Thymus (tissue), 11 donors: ENCODE results near the gene CTNNA3. TPM values are rescaled to one million over a fixed set of nuclear protein-coding genes. Genes with fewer than 3 reads are reported as not detected.

ENCODE experiments used
- DNase-seq, 9 donors: peaks; one replicate each; pipeline ENCODE4 v3.0.0-alpha.2; 2013; ENCODE audit warnings: low spot score in 9 of 9, low read depth in 6 of 9, missing footprints in 1 of 9
- H3K27ac ChIP-seq, 2 donors: one replicate each; pipeline ENCODE4 v1.5.1; 2013; ENCODE audit warnings: control low read depth in 1 of 2, low read depth in 1 of 2, low read length in 1 of 2, mild to moderate bottlenecking in 1 of 2, moderate library complexity in 1 of 2
- H3K27me3 ChIP-seq, 2 donors: one replicate each; pipeline ENCODE4 v1.5.1; 2013; ENCODE audit warnings: low read length in 1 of 2; ENCODE audit not compliant: control insufficient read depth in 2 of 2, insufficient read depth in 1 of 2
- H3K36me3 ChIP-seq, 2 donors: one replicate each; pipeline ENCODE4 v1.5.1; 2013; ENCODE audit warnings: low read length in 1 of 2, mild to moderate bottlenecking in 1 of 2, moderate library complexity in 1 of 2; ENCODE audit not compliant: control insufficient read depth in 2 of 2, insufficient read depth in 2 of 2
- H3K4me1 ChIP-seq, 2 donors: one replicate each; pipeline ENCODE4 v1.5.1; 2013; ENCODE audit warnings: low read length in 2 of 2; ENCODE audit not compliant: control insufficient read depth in 2 of 2, insufficient read depth in 2 of 2
- H3K4me3 ChIP-seq, 2 donors: one replicate each; pipeline ENCODE4 v1.5.1; 2013; ENCODE audit warnings: low read length in 2 of 2, control low read depth in 1 of 2, mild to moderate bottlenecking in 1 of 2
- H3K9me3 ChIP-seq, 2 donors: one replicate each; pipeline ENCODE4 v1.5.1; 2013; ENCODE audit warnings: low read length in 1 of 2, mild to moderate bottlenecking in 1 of 2; ENCODE audit not compliant: control insufficient read depth in 2 of 2, insufficient read depth in 1 of 2
- WGBS: extraction: QIAGEN DNeasy Blood & Tissue Kit; methylation state at CpG from one replicate; pipeline ENCODE4 v1.1.7; 2013; 5-methylcytosine and 5-hydroxymethylcytosine counted together
- polyA plus RNA-seq: library from polyadenylated mRNA; stranded (reverse); fragments of 200-250 nt; gene quantifications from one replicate; pipeline ENCODE4 v1.2.3, GENCODE V29; 2013
- total RNA-seq: library from RNA; stranded (reverse); fragments of 120-200 nt; gene quantifications from one replicate; pipeline ENCODE4 v1.2.4, GENCODE V29; 2013
- donor health status: healthy.

Gene CTNNA3
- total and polyA plus RNA-seq, 2 donors, result 0.27 to 0.28 TPM

GRCh38 chr10:66698069-66698468 lies 997.9 kb downstream of the CTNNA3 start:
- no peak for DNase-seq
- Histone ChIP-seq H3K27ac (no peak overlapping the region), H3K4me1 (no peaks in the 10 kb centered on the region), H3K4me3 (no peak overlapping the region), H3K36me3 (no peaks in the 10 kb centered on the region), H3K27me3 (no peaks in the 10 kb centered on the region), H3K9me3 (no peaks in the 10 kb centered on the region)
- 92% methylated on average over 1 of the region's 1 CpG for WGBS

DNA sequence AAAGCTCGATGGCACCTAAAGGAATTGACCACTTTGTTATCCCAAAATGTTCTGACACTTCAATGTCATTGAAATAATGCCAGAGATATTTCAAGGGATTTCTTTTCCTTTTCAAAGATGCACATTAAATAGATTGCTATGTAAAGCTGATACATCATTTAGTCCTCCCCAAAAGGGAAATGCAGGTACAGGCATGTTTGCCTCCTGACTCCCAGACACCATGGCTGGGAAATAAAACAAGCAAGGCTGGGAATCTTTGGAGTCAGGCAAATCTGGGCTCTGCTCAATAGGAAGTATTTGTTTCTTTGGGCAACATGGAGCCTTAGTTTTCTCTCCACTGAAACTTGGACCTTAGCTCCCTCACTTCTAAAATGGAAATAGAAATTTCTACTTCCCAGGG lies 1000.9 kb downstream of the CTNNA3 start:
- H3K27ac ChIP-seq, result no peak overlapping the region
- no peaks in the 10 kb centered on the region for H3K9me3 ChIP-seq
- H3K27me3 ChIP-seq, result no peaks in the 10 kb centered on the region
- no peak for DNase-seq
- H3K36me3 ChIP-seq, result no peaks in the 10 kb centered on the region
- no peak overlapping the region for H3K4me3 ChIP-seq
- no peaks in the 10 kb centered on the region for H3K4me1 ChIP-seq
- 40% methylated on average over 1 of the region's 1 CpG for WGBS

DNA sequence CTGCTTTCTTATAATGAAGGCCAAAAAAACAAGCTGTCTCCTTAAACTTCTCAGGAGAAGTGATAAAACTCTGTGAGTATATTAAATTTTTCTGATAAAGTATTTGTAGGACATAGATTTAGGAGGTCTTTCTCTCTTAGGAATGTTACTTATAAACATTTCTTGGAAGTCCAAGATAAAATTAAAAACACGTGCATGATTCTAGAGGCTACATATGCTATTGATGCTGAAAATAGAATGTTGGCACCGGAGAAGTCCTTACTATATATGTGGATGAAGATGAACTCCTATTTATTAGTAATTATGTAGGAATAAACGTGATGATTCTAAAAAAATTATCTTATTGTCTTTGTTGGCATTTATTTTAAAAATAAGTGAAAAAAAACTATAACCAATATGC lies 1011.4 kb downstream of the CTNNA3 start:
- Histone ChIP-seq H3K36me3 (no peaks in the 10 kb centered on the region), H3K27me3 (no peaks in the 10 kb centered on the region), H3K4me3 (no peak overlapping the region), H3K9me3 (no peaks in the 10 kb centered on the region), H3K27ac (no peak overlapping the region), H3K4me1 (no peaks in the 10 kb centered on the region)
- no peak for DNase-seq
- 88% methylated on average over 3 of the region's 3 CpGs for WGBS

GRCh38 chr10:66680886-66681285 lies 1015.1 kb downstream of the CTNNA3 start:
- Histone ChIP-seq H3K4me3 (no peak overlapping the region), H3K9me3 (no peaks in the 10 kb centered on the region), H3K27ac (no peak overlapping the region), H3K27me3 (no peaks in the 10 kb centered on the region), H3K36me3 (no peaks in the 10 kb centered on the region), H3K4me1 (no peaks in the 10 kb centered on the region)
- no peak for DNase-seq
- 93% methylated on average over 1 of the region's 1 CpG for WGBS

- Histone ChIP-seq H3K4me1 (no peaks in the 10 kb centered on the region), H3K4me3 (no peak overlapping the region), H3K27me3 (no peaks in the 10 kb centered on the region), H3K27ac (no peak overlapping the region), H3K36me3 (no peaks in the 10 kb centered on the region), H3K9me3 (no peaks in the 10 kb centered on the region)
- DNase-seq, result no peak
- WGBS, result 96% methylated on average over 3 of the region's 3 CpGs
Observed at GRCh38 chr10:66678521-66678920, 1017.5 kb downstream of the CTNNA3 start.

DNA sequence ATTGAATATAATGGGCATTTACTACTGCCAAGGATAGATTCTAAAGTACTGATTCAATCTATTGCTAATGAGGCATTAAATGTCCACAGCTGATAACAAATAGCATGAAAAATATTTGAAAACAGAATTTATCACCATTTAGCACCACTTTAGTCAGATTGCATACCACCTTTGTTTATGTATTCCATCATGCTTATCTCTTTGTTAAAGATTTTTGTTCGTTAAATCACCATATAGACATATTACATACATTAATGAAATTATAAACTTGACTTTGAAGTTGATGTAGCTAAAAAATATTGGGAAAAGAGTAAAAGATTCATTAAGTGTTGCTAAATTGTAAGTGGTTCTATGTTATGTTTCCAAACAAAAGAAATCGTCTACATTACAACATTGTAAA lies 1022.9 kb downstream of the CTNNA3 start:
- Histone ChIP-seq H3K4me1 (no peaks in the 10 kb centered on the region), H3K4me3 (no peak overlapping the region), H3K27ac (no peak overlapping the region), H3K27me3 (no peaks in the 10 kb centered on the region), H3K9me3 (no peaks in the 10 kb centered on the region), H3K36me3 (no peaks in the 10 kb centered on the region)
- WGBS, result 93% methylated on average over 2 of the region's 2 CpGs
- no peak for DNase-seq

DNA sequence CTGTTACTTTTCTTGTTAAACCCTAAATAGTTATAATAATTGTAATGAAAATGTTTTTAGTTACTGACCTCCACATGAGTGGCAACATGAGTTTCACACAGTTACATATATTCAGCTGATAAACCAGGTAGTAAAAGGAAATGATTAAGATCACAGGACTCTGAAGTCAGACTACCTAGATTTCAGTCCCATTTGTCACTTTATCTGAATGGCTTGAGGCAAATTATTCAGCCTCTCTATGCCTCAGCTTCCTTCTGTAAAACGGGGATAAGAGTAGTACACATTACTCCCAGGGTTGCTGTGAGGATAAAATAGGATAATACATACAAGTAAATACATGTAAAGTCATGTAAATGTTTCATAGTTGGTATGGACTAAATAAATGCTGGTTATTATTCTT lies 1024.4 kb downstream of the CTNNA3 start:
- H3K4me3 ChIP-seq, result no peak overlapping the region
- no peaks in the 10 kb centered on the region for H3K4me1 ChIP-seq
- H3K27me3 ChIP-seq, result no peaks in the 10 kb centered on the region
- no peaks in the 10 kb centered on the region for H3K9me3 ChIP-seq
- H3K27ac ChIP-seq, result no peak overlapping the region
- 69% methylated on average over 1 of the region's 1 CpG for WGBS
- no peak for DNase-seq
- no peaks in the 10 kb centered on the region for H3K36me3 ChIP-seq

- no peak for DNase-seq
- Histone ChIP-seq H3K9me3 (no peaks in the 10 kb centered on the region), H3K36me3 (no peaks in the 10 kb centered on the region), H3K27ac (no peak overlapping the region), H3K27me3 (no peaks in the 10 kb centered on the region), H3K4me3 (no peak overlapping the region), H3K4me1 (no peaks in the 10 kb centered on the region)
- WGBS, result 91% methylated on average over 1 of the region's 1 CpG
Observed at GRCh38 chr10:66671064-66671463, 1024.9 kb downstream of the CTNNA3 start.

DNA sequence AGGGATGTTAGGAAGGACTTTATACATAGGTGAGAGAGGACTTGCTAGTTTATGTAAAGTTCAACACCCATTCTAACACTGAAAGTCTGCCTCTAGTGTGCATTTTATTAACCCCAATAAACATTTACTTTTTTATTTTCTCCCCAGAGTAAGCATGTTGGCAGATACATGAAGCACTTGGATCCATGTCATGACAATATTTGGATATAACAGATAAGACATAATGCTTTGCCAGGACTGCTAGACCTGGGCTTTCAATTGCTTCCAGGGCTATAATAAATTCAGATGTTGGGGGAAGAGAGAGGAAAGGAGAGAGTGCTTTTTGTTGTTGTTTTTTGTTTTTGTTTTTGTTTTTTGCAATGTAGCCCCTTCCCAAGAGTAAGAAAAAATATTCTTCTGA lies 1039.5 kb downstream of the CTNNA3 start:
- peaks cover 0 to 4% of the 10 kb centered on the region in 2 donors for H3K9me3 ChIP-seq
- H3K4me1 ChIP-seq, result no peaks in the 10 kb centered on the region
- DNase-seq, result no peak
- no peak overlapping the region for H3K27ac ChIP-seq
- H3K36me3 ChIP-seq, result no peaks in the 10 kb centered on the region
- H3K27me3 ChIP-seq, result no peaks in the 10 kb centered on the region
- no peak overlapping the region for H3K4me3 ChIP-seq

DNA sequence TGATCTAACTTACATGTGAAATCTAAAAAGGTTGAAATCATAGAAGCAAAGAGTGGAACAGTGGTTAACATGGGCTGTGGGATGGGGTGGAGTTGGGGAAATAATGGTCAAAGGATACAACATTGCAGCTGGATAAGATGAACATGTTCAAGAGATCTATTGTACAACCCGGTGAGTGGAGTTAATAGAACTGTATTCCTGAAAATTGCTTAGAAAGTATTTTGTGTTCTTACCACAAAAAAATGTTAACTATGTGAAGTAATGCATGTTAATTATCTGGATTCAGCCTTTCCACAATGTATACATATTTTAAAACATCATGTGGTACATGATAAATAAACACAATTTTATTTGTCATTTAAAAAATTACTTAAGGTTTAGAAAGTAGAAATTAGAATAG lies 1041.1 kb downstream of the CTNNA3 start:
- H3K4me1 ChIP-seq, result no peaks in the 10 kb centered on the region
- peaks cover 0 to 8% of the 10 kb centered on the region in 2 donors for H3K9me3 ChIP-seq
- 51% methylated on average over 1 of the region's 1 CpG for WGBS
- H3K27me3 ChIP-seq, result no peaks in the 10 kb centered on the region
- no peaks in the 10 kb centered on the region for H3K36me3 ChIP-seq
- no peak overlapping the region for H3K4me3 ChIP-seq
- no peak overlapping the region for H3K27ac ChIP-seq
- DNase-seq, result no peak
